ENCODE results near the gene BLOC1S5.

DNA sequence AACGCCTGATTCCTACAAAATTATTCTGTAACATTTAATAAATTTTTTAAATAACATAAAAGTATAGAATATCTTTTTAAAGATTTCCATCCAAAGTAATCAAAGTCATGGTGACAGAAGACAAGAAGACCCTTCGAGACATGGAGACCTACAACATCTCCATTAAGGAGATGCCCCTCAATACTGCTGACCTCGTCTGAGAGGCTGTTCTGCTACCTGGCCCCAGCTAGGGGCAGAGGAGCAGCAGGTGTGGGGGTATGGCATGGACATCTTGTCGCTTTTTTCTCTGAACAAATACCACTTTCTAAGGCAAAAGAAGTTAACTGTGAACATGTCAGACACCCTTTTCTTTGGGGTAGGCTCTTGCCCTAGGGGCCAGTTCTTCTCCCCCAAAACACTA lies 44.1 kb downstream of the BLOC1S5 start:
- TF ChIP-seq CTCF (conservative IDR thresholded peaks at IDR 0.05) (no peak), EZH2 (IDR thresholded peaks at IDR 0.05; ENCODE audit: low read depth) (no peak)

Measured in PC-9 (cell line).